Measurements from ENCODE around the gene OPRM1.
"Not testable (repeated sequence)": the region's sequence is repeated elsewhere in the genome, so short reads cannot be mapped to it uniquely, and the experiment has no call there.

Gene OPRM1

DNA sequence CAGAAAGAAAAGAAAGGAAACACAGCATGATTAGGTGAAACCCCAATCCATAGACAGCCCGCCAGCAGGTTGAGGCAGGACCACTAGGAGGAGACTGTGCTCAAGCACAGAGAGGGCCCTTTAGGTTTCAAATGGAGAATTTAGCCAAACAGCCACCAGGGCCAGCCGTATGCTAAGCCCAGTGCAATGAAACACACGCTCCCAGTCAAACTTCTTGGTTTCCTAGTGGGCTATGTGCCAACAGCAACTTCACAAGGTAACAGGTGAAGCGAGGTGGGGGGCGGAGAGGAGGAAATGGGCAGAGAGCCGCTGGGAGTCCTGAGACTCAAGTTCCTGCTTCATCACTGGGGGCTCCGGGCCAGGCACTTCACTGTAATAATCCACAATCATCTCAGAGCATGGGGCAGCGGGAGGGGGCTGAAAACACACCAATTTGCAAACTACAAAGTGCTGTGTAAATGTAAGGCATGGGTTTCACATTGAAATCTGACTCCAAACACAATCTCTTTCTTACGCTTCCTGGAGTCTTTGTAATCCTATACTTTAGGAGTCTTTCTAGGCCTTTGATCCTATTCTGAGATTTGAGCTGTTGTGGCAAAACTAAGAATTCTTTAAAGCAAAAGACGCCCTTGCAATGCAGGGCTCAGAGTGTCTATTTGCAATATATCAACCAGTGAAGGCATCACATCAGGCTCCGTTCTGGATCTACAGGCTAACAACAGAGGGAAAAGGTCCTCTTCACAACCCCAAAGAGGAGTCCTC lies 117.3 kb downstream of the OPRM1 start:
- DNase-seq = peak; percentile 51

DNA sequence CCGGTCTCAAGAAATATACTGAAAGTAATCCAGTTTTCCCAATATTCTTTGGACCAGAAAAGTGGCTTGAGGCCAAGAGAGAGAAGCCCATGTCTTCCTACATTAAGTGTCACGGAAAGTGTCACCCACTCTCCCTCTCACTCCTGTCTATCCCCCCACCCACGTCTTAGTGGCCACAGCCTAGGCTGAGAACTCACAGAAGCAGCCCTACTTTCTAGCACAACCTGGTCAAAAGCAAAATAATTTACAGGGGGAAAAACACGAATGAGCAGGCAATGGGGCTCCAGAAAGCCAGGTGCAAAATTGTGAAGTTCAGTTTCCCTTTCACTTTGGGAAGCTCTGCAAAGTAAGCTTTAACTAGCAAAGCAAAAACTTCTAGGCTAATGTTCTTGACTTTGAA lies 118.0 kb downstream of the OPRM1 start:
- no peak for DNase-seq

DNA sequence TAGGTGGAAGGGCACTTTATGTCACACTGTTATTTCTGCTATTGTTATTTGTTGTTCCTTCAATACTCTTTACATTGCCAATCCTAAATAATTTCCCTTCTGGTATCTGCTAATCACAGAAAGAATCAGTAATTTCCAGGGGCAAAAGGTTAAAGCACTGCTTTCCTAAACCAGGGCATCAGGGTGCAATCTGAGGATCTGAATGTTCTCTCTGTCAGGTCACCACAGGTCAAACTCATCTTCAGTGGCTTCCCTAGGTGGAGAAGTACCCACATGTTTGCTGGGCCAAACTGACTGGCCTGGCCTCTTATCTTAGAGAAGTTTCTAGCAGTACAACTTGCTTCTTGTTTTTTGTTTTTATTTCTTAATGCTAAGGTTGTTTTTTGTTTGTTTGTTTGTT lies 118.7 kb downstream of the OPRM1 start:
- no peak for DNase-seq

DNA sequence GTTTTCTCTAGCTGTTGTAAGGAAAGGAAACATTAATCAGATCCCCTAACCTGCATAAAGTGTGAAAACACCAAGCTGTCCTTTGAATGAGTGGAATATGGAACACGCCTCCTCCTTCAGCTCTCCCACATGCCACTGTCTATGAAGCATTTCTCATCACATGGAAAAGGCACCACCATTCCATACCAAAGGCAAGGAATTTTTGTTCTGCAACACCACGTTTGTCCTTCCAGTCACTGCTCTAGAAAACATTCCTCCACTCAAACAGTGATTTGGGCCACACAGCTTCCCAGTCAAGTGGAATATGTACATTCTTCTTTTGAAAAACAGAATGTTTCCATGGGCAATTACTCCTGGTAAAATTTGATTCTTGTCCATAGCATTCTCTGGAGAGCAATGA lies 120.1 kb downstream of the OPRM1 start:
- DNase-seq = no peak

DNA sequence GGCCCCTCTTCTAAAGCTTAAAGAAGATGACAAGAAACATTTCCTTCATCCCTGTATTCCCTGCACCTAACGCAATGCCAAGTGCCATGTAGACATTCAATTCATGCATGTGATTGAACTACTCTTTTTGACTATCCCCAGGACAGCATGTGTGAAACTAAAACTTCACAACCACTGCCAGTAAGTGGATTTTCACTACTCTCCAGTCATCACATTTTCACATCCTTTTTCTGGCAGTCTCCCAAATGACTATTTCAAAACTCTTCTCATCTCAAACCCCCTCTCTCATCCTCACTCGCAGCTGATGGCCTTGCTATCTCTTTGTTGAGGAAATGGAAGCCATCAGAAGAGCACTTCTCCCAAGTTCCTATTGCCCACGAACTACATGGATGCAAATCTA lies 122.6 kb downstream of the OPRM1 start:
- no peak for DNase-seq

DNA sequence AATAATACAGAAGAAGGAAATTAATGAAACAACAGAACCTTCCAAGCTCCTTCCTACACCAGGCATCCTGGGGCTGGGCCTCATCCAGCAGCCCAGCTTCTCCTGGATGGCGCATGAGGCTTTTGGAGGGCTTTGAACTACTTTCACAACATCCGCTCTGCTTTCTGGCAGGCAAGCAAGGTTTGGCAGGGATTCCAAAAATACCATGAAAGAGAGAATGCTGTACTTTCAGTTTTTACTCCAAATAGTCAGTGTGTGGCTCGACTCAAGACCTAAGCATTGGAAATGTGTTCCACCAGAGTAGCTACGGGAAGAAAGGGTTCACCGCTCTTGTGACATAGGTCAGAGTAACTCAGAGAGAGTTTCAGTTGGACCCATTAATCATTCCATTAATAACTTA lies 125.4 kb downstream of the OPRM1 start:
- no peak for DNase-seq

DNA sequence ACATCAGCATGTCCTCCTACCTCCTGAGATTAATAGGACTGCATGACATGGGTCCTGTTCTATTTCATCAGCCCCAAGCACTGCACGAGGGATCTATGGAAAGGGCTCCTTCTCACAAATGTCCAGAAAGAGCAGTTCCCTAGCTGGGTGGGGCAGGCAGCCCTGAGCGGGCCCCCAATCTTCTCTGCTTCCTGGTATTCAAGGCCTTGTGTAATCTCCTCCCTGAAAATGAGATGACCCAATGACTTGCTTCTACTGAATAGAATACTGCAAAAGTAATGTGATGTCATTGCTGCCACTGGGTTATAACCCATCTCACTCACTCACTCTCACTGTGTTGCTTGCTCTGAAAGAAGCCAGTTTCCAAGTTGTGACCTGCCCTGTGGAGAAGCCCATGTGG lies 126.4 kb downstream of the OPRM1 start:
- no peak for DNase-seq

DNA sequence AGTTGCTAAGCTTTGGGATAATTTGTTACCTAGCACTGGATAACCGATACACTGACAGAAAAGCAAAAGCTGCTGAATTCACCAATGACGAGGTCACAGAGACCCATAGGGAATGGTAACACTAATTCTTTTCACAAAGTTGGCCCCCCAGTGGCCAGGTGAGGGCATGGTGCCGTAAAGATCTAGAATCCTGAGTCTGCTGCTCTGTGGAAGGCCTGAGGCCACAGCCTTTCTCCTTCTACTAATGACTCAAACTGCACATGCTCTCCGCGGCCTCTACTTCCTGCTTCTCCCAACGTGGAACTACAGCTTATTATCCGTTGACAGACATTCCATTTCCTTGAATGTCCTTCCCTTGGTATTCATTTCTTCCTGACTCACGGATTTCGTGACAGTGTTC lies 127.1 kb downstream of the OPRM1 start:
- no peak for DNase-seq

DNA sequence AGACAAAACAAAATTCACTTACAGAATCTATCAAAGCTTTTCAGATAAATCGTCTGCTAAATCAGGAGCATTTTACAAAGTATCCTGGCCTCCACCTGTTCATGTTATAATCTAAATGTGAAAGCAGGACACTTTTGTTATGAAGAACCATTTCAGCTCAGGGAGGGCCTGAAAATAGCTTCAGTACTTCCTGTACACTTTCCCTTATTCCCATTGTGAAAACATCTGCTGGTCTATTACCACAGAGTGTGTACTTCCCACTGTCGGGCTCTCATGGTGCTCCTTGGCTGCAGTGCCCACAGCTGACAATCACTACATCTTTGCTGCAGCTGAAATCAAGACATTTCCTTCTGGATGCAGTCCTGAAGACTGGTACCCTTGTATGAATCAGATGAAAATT lies 128.1 kb downstream of the OPRM1 start:
- DNase-seq = no peak

DNA sequence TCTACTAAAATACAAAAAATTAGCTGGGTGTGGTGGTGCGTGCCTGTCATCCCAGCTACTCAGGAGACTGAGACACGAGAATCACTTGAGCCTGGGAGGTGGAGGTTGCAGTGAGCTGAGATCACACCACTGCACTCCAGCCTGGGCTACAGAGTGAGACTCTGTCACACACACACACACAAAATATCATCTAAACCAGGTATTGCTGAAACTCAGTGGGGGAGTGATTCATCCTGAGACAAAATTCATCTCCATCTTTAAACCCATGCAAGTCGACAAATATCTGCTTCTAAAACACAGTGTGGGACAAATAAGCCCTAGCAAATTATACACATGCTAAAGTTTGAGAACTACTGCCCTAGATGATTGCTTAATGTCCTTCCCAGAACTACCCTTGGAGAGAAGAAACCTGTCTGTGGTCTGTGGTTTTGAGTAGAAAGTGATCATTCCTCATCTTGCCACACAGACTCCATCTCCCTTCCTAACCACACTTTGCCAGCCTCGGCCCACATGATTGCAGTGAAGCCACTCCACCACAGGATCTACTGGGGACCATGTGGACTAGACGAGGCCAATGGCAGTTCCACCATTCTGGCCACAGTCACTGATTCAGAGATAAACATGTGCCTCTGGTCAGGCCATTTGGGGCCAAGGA lies 130.3 kb downstream of the OPRM1 start:
- no peak for DNase-seq

DNA sequence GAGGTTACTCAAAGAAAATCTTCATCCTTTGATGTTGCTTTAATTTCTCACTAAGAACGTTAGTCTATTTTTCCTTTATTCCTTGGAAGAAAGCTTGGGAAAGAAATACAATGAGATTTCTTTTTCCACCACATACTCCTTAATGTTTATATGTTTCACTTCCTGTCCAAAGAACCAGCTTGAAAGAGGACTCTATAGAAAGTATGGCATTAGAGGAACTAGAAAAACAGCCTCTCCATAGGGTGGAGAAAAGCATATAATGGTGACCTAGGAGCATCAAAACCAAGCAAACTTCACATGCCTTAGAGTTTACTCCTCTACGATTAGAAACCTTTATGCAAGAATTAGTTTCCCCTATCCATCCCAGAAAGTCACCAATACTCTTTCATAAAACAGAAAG lies 131.1 kb downstream of the OPRM1 start:
- no peak for DNase-seq

DNA sequence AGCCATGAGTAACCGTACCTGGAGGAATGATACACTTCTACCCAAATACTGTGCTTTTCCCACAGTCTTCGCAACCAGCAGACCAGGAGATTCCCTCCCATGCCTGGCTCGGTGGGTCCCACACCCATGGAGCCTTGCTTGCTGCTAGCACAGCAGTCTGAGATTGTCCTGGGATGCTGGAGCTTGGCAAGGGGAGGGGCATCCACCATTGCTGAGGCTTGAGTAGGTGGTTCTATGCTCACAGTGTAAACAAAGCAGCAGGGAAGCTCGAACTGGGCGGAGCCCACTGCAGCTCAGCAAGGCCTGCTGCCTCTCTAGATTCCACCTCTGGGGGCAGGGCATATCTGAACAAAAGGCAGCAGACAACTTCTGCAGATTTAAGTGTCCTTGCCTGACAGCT lies 133.4 kb downstream of the OPRM1 start:
- not testable (repeated sequence) for DNase-seq

DNA sequence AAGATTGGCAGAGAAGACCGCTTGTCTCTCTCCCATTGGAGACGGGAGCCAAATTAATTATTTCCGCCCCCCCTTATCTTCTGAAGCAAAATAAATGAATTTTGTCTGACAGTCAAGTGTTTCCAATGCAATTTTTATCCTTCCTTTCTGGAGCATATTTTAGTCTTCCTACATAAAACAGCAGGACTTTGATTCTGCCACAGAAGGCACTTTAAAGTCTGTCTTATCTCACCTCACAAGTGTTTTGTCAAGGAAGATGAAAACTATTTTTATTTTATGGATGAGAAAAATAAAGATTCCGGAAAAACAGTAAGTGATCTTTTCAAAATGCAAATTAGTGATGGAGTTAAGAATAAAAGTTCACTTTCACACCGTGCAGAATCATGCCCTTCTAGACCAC lies 140.4 kb downstream of the OPRM1 start:
- no peak for DNase-seq

DNA sequence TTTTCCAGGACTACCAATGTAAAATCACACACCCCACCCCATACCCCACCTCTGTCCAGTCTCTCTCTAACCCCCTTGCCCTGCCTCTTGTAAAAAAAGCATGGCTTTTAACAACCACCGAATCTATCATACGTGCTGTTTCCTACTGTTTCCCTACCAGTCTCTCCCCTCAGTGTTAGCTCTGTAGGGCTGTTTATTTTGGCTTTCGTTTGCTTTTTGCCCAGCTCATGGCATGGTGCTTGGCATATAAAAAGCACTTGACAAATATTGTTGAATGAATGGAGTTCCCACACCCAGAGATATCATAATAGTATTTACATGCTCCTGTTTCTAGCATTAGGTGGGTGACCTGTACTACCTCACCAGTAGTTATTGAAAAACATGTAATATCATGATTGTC lies 148.2 kb downstream of the OPRM1 start:
- no peak for DNase-seq

DNA sequence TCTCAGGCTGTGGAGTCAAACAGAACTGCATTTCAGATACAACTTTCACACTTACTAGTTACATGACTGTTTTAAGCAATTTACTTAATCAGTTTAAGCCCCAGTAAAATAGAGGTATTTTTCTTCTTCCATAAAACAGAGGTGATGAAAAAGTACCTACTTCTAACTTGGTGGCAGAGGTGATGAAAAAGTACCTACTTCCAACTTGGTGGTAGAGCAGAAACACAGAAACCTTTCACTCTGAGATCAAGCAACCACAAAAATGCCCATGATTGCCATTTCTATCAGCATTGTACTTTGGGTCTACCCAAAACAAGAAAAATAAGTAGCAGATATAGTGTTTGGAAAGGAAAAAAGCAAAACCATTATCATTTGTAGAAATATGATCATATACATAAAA lies 148.7 kb downstream of the OPRM1 start:
- no peak for DNase-seq

DNA sequence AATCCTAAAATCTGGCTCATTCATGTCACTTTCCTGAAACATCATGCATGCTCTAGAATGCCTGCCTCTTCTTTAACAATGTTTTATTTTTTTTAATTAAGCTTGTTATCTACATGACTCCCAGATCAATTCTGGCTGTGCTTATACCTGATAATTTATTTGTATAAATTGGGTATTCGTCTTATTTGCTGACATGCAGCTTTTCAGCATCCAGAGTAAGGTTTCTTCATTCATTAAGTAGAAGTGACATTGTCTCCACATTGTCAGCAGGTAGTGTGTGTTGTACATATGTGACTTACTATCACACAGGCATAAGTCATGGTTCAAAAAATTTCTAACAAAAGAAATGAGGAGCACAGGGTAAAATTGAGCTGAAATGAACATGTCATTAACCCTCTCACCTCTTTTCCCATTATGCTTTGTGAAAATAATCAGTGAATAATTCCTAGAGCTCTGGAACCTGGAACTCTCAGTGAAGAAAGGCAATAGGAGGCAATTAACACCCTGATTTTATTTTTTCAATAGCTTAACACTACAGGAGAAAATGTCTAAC lies 157.4 kb downstream of the OPRM1 start:
- no peak for DNase-seq

DNA sequence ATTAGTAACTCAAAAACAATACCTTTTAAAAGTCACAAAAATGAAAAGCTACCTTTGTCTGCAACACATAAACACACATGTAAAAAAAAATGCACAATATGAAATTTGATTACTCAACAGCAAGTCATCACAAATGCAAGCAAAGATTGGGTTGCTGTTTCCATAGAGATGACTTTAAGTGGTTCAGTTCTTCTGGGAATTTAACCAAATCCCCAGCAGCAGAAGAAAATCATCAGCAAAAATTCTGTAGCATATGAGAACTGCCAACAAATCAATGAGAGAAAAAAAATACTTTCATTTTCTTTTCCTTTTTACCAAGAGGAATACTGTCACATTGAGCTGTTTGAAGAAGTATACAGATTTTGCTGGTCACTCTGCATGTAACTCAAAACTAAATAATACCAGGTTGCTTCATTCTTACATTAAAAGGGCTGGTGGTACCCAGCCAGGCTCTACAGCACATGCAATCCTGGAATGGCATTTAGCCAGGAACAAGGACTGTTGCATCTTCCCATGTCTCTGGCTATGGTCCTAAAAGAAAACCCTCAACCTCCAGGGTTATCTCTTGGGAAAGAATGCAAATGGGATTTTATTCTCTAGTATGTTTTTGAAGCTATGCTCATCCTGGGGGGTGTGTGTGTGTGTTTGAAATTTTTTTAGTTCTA lies 158.3 kb downstream of the OPRM1 start:
- no peak for DNase-seq

DNA sequence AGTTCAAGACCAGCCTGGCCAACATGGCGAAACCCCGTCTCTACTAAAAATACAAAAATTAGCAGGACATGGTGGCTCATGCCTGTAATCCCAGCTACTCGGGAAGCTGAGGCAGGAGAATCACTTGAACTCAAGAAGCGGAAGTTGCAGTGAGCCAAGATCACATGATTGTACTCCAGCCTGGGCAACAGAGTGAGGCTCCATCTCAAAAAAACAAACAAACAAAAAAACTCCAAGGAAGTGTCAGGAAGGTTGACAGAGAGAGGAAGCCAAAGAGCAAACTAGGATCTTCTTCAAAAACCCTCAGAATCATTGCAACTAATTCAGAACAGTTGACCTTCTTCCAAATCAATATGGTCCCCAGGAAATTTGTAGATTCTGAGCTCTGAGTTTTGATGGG lies 162.6 kb downstream of the OPRM1 start:
- DNase-seq = not testable (repeated sequence)

DNA sequence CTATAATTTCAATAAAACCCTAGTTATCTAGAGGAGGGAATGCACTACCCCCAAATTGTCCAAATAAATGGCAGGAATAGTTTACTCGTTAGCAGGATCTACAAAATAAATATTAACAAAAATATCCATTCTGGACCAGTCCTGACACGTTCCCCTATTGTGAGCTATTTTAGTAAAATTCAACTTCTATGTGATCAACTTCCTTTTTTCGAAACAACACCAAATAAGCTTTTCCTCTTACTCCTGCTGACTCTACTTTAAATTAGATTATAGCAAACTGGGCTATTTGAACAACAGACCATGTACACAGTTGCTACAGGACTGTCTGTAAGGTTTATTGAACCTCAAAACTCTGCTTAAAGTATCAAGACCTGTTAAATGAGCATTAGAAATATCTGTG lies 163.3 kb downstream of the OPRM1 start:
- no peak for DNase-seq

DNA sequence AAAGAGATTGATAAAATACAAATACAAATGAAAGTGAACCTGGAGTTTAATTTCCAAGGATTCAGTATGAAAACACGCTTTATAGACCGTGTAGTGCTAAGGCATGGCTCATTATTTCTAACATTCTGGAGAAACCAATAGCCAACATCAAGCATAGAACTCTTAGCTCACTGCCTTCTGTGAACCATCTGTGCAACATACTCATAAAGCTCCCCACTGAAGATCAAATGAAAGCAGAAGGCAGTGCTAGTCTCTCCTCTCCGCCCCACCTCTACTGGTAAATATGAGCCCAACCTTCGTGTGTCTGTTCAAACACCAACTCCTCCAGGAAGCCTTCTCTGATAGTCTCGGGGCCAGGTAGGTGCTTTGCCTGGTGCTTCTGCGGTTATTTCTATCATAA lies 163.9 kb downstream of the OPRM1 start:
- no peak for DNase-seq

DNA sequence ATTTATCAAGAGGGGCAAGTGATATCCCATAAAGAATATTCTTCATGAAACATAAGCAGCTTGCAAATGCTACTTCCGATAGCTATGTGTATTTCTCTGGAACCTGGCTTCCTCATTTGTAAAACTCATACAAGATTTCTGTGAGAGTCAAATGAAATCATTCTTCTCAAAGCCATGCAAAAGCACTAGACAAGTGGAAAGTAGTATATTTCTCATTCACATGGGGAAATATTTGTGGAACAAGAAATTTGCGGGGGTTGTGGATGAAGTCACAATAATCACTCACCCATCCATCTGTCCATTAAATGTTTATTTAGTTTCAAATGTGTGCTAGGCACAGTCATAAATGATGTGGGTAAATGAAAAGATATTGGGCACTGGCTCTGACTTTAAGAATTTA lies 167.1 kb downstream of the OPRM1 start:
- DNase-seq = no peak

DNA sequence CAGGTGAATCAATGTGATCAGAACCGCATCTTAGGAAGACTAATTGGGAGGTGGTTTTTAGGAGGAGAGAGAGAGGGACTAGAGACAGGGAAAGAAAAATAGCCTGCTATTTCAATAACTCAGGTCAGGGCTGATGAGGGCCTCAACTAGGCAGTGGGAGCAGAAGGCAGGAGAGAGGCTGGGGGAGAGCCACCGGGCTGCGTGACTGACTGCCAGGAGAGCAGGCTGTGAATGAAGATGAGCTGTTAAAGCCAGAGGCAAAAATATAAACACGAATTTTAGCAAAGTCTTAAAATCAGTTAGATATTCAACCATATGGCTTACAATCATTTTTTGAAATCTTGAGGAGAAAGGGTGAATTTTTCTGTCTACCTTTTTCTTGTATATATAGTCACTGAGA lies 168.0 kb downstream of the OPRM1 start:
- no peak for DNase-seq

DNA sequence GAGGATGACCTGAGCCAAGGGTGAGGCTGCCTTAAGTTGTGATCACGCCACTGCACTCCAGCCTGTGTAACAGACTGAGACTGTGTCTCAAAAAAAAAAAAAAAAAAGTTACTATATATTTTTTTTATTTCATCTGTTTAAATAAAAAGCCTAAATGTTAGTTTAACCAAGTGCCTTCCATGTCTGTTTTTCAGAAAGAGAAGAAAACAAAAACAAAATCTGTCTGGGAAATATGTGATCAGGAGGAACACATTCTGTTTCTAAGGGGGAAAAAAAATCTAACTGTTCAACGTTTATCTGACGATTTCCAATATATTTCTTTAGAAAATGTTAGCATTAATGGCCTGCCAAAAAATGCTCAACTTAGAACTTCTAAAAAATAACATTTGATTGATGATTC lies 170.5 kb downstream of the OPRM1 start:
- DNase-seq = no peak

DNA sequence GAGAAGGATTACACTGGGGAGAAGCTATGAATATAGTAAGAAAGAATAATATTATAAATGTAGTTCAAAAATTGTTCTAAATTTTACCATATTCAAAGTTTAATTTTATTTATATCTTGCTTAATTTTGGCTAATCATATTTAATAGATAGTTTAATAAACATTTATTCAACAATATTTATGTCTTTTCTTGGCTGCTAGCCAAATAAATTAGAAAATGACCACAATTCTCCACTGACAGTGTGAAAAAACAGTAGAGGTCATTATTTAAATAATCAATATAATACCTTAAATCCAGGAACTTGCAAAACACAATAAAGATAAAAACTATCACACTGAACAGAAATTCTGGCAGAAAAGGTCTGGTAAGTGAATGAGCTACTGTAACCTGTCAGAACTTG lies 171.6 kb downstream of the OPRM1 start:
- DNase-seq = no peak
